Activated CD8-positive, alpha-beta memory T cell treated with anti-CD3 and anti-CD28 coated beads, Interleukin-2, amount 50 U/mL, for 1 hour (primary cell): Measurements from ENCODE around the gene UTP15.
A peak's percentile ranks its signal among the peaks of the same experiment; 100 is the strongest.

ENCODE experiments used
- DNase-seq: peaks from one replicate; pipeline ENCODE4 v3.0.0-alpha.2; 2020; ENCODE audit errors: extremely low read depth

UTP15 gene

GRCh38 chr5:73565969-73566547 is 515 bp downstream of the UTP15 start:
- DNase-seq, result no peak

DNA sequence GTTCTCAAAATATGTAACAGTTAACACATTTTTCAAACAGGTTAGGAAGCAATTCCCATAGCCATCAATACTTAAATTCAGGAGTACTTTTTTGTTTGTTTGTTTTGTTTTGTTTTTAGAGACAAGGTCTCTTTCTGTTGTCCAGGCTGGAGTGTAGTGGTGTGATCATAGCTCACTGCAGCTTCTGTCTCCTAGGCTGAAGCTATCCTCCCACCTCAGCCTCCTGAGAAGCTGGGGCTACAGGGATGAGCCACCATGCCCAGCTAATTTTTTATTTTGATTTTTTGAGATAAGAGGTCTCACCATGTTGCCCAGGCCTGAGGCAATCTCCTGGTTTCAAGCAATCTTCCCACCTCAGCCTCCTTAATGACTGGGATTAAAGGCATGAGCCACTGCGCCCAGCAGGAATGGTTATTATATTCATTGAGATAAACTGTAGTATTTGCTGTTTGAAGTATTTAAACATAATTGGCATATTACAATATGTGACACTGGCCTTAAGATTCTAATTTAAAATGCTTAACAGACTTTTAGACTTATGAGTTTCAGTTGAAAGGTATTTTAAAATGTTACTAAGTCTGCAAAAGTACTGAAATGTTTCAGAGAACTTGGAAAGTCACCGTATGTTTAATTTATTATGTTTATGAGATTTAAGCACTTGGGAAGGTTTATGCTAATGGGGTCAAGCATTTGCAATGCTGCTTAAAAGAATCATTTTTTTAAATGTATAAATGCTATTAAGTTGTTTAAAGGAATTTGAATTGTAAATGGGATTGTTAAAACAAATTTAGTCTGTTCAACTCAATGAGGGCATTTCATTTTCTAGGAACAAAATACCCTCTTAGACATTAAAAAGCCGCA is 17.0 kb downstream of the UTP15 start:
- DNase-seq, result no peak

GRCh38 chr5:73587923-73588322 is 22.4 kb downstream of the UTP15 start:
- no peak for DNase-seq

DNA sequence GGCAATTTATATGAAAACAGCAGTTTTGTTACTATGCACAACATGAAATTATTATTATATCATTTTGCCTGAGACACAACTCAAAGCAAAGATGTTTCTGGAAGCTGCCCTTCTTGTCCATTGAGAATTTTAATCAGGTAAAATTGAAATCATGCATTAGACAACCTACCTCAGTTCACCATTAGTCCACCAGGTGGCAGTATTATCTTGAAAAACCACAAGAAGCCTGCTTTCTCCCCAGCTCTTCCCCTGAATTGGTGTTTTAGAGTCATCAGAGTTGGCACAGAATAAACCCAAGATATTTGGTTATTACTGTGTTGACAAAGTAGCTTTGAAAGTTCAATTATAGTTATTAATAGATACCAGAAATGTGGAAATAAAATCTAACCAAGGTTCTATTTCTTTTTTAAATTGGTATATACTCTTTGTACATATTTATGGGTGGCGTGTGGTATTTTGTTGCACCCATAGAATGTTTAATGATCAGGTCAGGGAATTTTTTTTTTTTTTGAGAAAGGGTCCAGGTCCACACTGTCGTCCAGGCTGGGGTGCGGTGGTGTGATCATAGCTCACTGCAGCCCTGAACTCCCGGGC is 25.7 kb downstream of the UTP15 start:
- peak; percentile 29 for DNase-seq

DNA sequence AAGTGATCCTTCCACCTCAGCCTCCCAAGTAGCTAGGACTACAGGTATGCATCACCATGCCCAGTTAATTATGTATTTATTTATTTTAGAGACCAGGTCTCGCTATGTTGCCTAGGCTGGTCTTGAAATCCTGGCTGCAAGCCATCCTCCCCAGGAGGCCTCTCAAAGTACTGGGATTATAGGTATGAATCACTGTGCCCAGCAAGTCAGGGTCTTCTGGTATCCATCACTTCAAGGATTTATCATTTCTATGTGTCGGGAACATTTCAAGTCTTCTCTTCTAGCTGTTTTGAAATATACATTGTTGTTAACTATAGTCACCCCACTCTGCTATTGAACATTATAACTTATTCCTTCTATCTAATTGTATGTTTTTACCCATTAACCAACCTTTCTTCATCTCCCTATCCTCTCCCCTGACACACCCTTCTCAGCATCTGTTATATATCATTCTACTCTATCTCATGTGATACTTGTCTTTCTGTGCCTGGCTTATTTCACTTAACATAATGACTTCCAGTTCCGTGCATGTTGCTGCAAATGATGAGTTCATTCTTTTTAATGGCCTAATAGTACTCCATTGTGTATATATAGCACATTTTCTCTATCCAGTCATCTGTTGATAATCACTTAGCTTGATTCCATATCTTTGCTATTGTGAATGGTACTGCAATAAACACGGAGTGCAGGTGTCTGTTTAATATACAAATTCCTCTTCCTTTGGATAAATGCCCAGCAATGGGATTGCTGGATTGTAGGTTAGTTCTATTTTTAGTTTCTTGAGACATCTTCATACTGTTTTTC is 26.4 kb downstream of the UTP15 start:
- no peak for DNase-seq

- no peak for DNase-seq
These were observed 27.0 kb downstream of the UTP15 start for GRCh38 chr5:73592551-73592950.

GRCh38 chr5:73596705-73597328 is 31.3 kb downstream of the UTP15 start:
- DNase-seq, result no peak

GRCh38 chr5:73599380-73599779 is 33.8 kb downstream of the UTP15 start:
- no peak for DNase-seq

GRCh38 chr5:73603998-73604397 is 38.5 kb downstream of the UTP15 start:
- no peak for DNase-seq

- DNase-seq, result no peak
These were observed 39.9 kb downstream of the UTP15 start for GRCh38 chr5:73605223-73606087.

GRCh38 chr5:73606206-73606753 is 40.7 kb downstream of the UTP15 start:
- DNase-seq, result no peak

DNA sequence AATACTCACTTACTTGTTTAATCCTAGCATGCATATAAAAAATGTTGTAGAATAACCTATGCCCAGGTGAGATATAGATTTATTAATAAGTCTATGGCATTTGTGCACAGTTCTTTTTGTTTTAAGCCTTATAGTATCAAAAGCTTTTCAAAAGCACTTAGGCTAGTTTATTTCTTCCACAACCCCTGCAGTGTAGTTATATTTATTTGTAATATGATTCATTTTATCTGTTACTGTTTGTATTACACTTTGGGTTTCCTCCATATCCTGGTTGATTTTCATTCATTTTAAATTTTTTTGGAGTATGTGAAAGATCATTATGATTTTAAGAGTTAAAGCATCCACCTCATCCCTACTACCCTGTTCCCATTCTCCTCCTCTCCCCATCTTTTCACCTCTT is 41.7 kb downstream of the UTP15 start:
- DNase-seq, result no peak

GRCh38 chr5:73612799-73613198 is 47.3 kb downstream of the UTP15 start:
- no peak for DNase-seq

- DNase-seq, result no peak
These were observed 49.5 kb downstream of the UTP15 start for GRCh38 chr5:73615085-73615484.

DNA sequence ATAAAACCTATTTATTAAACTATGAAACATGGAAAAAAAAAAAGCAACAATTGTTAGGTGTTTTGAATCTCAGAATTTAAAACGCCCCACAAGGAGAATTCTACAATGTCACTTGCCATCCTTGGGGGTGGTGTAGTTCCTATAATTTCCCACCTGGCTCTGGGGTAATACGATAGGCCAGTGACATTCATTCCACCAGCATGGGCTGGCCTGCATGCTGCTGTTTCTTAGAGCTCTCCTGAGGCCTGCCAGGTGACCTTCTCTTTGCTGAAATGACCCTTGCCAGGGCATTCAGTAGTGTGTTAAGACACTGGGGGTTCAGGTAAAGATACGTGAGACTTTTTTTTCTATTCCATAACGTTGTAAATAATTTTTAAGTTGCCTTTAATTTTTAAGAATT is 50.4 kb downstream of the UTP15 start:
- no peak for DNase-seq

- DNase-seq, result no peak
These were observed 52.2 kb downstream of the UTP15 start for GRCh38 chr5:73617510-73618279.

GRCh38 chr5:73619606-73620333 is 54.2 kb downstream of the UTP15 start:
- no peak for DNase-seq

DNA sequence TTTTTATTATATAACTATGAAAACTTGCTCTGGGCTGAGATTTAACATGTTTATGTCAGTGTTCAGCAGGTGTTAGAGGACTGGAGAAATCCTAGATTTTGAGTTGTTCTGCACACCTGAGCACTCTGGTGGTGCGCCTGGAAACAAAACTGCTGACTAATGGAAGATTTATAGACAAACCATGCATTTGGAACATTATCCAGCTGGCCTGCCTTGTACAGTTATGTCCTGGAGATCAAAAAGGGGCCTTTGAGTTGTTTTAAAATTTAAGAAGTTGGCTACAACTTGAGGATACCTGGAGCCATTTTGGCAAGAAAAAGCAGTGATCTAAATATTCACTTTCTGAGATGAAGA is 54.8 kb downstream of the UTP15 start:
- DNase-seq, result no peak

DNA sequence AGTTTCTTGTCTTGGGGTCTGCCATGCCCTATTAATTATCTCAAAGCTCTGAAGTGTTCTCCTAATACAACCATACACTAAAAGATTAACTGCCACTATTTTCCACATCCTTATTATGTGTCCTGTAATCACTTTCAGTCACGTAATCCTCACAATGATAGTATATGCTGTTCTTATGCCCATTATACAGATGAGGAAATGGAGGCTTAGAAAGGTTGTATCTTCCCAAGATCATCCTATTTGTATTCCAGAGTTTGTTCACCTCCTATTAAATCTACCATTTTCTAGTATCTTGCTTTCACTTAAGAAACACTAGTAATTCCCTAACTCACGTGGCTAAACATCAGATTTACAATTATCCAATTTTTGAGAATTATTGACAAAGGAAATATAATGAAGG is 57.5 kb downstream of the UTP15 start:
- DNase-seq, result no peak
